Activated CD4-positive, alpha-beta memory T cell treated with anti-CD3 and anti-CD28 coated beads, Interleukin-2, amount 10 ng/mL, durations not matched to agents 7 days and 5 days (primary cell): Measurements from ENCODE around the gene ATP1A1. TPM values are rescaled to one million over a fixed set of nuclear protein-coding genes. Genes with fewer than 3 reads are reported as not detected.

Source experiments
- CTCF ChIA-PET: fragments of 350-600 bp; sonication (Branson Sonifier 250); formaldehyde crosslinking; loops from one replicate; lab custom pipeline; 2021; ENCODE audit warnings: antibody characterized with exemption, inconsistent platforms; lab: Charles Lee
- POLR2A ChIA-PET: fragments of 350-600 bp; sonication (Branson Sonifier 250); formaldehyde crosslinking; loops from one replicate; lab custom pipeline; 2021; ENCODE audit warnings: antibody characterized with exemption; lab: Charles Lee
- DNase-seq: peaks from one replicate; pipeline ENCODE4 v3.0.0-alpha.2; 2020
- H3K27ac Mint-ChIP-seq: one replicate; pipeline ENCODE4 v1.8.0; 2021; ENCODE audit warnings: mild to moderate bottlenecking, mixed read lengths
- H3K27me3 Mint-ChIP-seq: one replicate; pipeline ENCODE4 v1.8.0; 2021; ENCODE audit warnings: mixed read lengths
- H3K36me3 Mint-ChIP-seq: one replicate; pipeline ENCODE4 v1.8.0; 2021; ENCODE audit warnings: low read depth, mixed read lengths
- H3K4me1 Mint-ChIP-seq: one replicate; pipeline ENCODE4 v1.8.0; 2021; ENCODE audit warnings: mixed read lengths
- H3K4me3 Mint-ChIP-seq: one replicate; pipeline ENCODE4 v1.8.0; 2021; ENCODE audit warnings: mild to moderate bottlenecking, mixed read lengths
- H3K9me3 Mint-ChIP-seq: one replicate; pipeline ENCODE4 v1.8.0; 2021; ENCODE audit warnings: mixed read lengths
- total RNA-seq, 2 experiments: library from RNA; stranded (reverse); gene quantifications; one replicate each; pipeline ENCODE4 v1.2.3, GENCODE V29; 2021

Gene ATP1A1
- total RNA-seq, 2 experiments from 2014 or later = 238 to 241 TPM

DNA sequence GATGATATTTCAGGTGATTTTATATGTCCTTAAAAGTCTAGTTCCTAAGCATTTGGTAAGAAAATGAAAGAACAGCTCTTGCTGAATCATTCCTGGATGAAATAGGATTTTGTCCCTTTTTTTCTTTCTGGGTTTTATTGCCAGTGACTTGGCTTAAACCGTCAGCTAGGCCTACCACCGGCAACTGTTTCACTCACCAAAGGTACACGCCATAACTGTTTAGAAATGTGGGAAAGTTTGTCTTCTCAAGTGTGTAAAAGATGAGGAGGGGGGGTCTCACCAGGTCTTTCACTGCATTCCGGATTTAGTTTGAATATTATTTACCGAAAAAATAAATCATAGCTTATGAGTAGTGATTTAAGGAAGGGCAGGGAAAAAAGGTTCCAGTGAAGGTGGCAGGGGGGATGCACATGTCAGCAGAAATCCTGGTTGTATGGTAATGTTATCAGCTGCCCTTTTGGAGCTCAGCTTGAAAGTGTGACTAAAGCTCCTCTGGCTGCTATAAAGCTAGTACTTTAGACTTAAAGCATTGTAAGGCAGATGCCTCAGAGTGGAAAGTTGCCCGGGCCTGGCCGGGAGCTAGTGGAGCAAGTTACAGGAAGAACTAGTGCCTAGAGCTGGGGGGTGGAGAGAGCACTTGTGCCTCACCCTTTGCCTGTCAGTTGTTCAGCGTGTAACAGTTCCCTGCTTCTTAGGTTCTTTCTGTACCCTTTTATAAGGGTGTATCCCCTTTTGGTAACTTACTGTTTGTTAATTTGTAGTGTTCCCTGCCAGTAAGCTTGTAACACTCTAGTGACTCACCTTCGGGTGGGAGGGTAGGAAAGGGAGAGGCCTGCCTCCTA, 3.1 kb downstream of the ATP1A1 start:
- DNase-seq = peak; percentile 44
- Mint-ChIP-seq H3K36me3 (peaks cover 39% of the 10 kb centered on the region), H3K27ac (peak overlapping the region; percentile 83), H3K4me3 (peak overlapping the region; percentile 98), H3K27me3 (peaks cover 7% of the 10 kb centered on the region), H3K4me1 (peaks cover 67% of the 10 kb centered on the region), H3K9me3 (no peaks in the 10 kb centered on the region)
- CTCF ChIA-PET = interaction anchor here (1.1 to 4.1 kb wide), 11 partner anchors 8 to 123 kb away, joined by 3 to 20 read pairs (median 4); no protein-coding TSS in a partner anchor
- POLR2A ChIA-PET = interaction anchor here (0.8 to 3.7 kb wide), 18 partner anchors 10 to 387 kb away, joined by 3 to 39 read pairs (median 4); no protein-coding TSS in a partner anchor

DNA sequence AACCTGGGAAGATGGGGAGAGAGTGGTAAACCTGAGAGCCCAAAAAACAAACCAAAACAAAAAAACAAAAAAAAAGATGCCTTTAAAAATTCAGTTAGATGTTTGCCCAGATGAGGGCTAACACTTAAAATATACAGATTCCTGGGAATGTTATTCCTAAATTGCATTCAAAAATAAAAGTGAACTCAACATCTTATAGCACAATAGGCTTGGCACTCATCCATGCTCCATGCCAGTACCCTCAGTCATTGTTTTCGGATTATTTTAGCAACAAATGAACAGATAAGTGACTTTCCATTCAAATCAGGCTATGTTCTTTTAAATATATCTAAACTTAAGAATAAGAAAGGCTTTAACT, 3.7 kb downstream of the ATP1A1 start:
- peaks cover 4% of the 10 kb centered on the region for H3K27me3 Mint-ChIP-seq
- no peaks in the 10 kb centered on the region for H3K9me3 Mint-ChIP-seq
- ChIA-PET POLR2A (interaction anchor here (0.8 to 3.7 kb wide), 9 partner anchors 10 to 139 kb away, joined by 3 to 39 read pairs (median 4); no protein-coding TSS in a partner anchor), CTCF (interaction anchor here (1.1 to 4.1 kb wide), 7 partner anchors 9 to 122 kb away, joined by 4 to 20 read pairs (median 6); no protein-coding TSS in a partner anchor)
- H3K4me3 Mint-ChIP-seq = peak overlapping the region; percentile 98
- H3K27ac Mint-ChIP-seq = peak overlapping the region; percentile 83
- no peak for DNase-seq
- peaks cover 40% of the 10 kb centered on the region for H3K36me3 Mint-ChIP-seq
- H3K4me1 Mint-ChIP-seq = peaks cover 72% of the 10 kb centered on the region

DNA sequence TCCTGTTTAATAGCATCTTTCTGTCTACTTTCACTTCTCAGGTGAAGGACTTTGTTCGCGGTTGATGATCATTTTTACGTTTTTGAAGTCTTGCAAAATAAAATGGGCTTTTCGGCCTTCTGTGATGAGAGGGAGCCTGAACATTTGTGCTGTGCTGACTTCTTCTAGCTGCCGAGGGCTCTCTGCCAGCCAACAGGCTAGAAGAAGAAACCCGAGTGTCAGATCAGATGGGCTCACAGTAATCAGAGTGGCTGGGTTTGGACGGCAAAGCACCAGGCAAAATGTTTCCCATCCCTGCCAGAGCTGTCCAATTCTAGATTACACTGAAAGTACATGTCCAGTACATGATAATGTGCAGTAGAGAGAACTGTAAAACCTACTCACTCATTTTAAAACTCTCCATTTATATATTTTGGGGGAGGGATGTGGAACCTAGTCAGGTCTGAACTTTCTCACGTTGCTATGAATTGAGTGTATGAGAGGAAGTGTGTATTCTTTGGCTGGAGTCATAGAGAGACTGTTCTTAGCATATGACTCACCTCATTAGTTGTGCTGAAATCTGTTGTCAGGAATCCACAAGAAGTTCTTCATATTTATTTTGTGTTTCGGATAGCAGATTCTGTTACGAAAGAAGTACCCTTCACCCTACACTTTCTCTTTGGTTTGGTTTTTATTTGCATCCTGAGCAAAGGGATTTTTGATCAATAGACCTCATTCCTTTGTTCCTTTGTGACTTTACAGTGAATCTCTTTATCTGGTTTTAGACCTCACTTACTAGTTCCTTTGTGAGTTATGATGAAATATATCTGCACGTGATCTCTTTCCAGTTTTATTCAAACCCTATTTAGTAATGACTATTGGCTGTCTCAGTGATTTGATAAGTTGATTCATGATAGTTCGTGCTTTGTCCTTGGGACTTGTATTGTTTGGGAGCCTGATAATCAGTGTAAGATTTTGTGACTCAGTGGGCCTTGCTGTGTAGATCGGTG, 4.8 kb downstream of the ATP1A1 start:
- POLR2A ChIA-PET = interaction anchor here (1.2 to 3.7 kb wide), 7 partner anchors 10 to 138 kb away, joined by 3 to 39 read pairs (median 4); no protein-coding TSS in a partner anchor
- peaks cover 75% of the 10 kb centered on the region for H3K4me1 Mint-ChIP-seq
- peak overlapping the region; percentile 83 for H3K27ac Mint-ChIP-seq
- H3K4me3 Mint-ChIP-seq = peak overlapping the region; percentile 77
- H3K27me3 Mint-ChIP-seq = no peaks in the 10 kb centered on the region
- H3K9me3 Mint-ChIP-seq = no peaks in the 10 kb centered on the region
- CTCF ChIA-PET = interaction anchor here (3.8 to 4.1 kb wide), 2 partner anchors 13 to 40 kb away, joined by 17 to 20 read pairs; no protein-coding TSS in a partner anchor
- peak; percentile 49 for DNase-seq
- H3K36me3 Mint-ChIP-seq = peaks cover 43% of the 10 kb centered on the region

- ChIA-PET POLR2A (no interaction called here), CTCF (no interaction called here)
- Mint-ChIP-seq H3K4me3 (no peak overlapping the region), H3K9me3 (no peaks in the 10 kb centered on the region), H3K4me1 (peaks cover 78% of the 10 kb centered on the region), H3K36me3 (peaks cover 48% of the 10 kb centered on the region), H3K27me3 (no peaks in the 10 kb centered on the region), H3K27ac (no peak overlapping the region)
- DNase-seq = no peak
Measured at GRCh38 chr1:116379057-116379630, 6.1 kb downstream of the ATP1A1 start.

DNA sequence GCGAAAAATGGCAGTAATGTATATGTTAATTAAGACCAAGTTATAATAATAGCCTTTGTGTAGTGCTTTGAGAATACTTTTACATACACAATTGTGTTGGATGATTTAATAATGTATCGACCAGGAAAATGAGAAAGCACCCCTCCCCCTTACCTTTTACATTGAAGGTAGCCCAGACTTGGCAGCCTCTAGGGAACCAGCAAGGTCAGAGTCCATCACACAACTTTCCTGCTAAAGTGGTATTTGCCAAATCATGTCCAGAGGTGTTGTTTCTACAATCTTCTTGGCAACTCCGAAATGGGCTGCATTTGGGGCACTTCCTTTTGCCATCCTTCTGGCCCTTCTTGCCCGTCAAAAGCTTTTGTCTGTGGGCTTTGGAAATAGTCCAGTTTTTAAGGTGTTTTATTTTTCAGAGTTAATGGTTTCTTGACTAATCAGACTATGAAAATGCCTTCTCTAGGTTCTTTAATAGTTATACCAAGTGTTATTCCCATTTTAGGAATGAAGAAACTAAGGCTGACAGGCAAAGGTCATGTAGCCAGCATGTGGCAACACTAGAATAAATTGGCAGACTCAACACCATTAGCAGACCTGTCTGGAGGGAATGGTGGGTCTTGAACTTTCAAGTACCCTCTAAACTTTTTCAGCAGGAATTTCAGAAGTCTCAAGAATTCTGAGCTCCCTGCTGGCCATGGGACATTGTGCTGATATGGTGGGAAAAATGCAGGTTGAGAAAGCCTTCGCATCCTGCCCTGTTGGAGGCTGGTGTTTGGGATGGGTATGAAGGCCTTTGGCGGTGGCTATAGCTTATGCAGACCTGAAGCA, 6.8 kb downstream of the ATP1A1 start:
- H3K36me3 Mint-ChIP-seq = peaks cover 47% of the 10 kb centered on the region
- ChIA-PET CTCF (interaction anchor here (1.7 kb wide), 1 partner anchor 10 kb away, joined by 3 read pairs; no protein-coding TSS in a partner anchor), POLR2A (no interaction called here)
- peaks cover 70% of the 10 kb centered on the region for H3K4me1 Mint-ChIP-seq
- no peak for DNase-seq
- no peaks in the 10 kb centered on the region for H3K27me3 Mint-ChIP-seq
- H3K27ac Mint-ChIP-seq = no peak overlapping the region
- H3K9me3 Mint-ChIP-seq = no peaks in the 10 kb centered on the region
- no peak overlapping the region for H3K4me3 Mint-ChIP-seq

- ChIA-PET CTCF (interaction anchor here (1.7 kb wide), 1 partner anchor 10 kb away, joined by 3 read pairs; no protein-coding TSS in a partner anchor), POLR2A (interaction anchor here (1.3 kb wide), 1 partner anchor 38 kb away, joined by 3 read pairs; no protein-coding TSS in a partner anchor)
- Mint-ChIP-seq H3K36me3 (peaks cover 50% of the 10 kb centered on the region), H3K4me1 (peaks cover 63% of the 10 kb centered on the region), H3K4me3 (no peak overlapping the region), H3K27ac (no peak overlapping the region), H3K27me3 (no peaks in the 10 kb centered on the region), H3K9me3 (no peaks in the 10 kb centered on the region)
- DNase-seq = no peak
Measured at GRCh38 chr1:116380499-116381242, 7.6 kb downstream of the ATP1A1 start.

GRCh38 chr1:116382321-116382720, 9.3 kb downstream of the ATP1A1 start:
- ChIA-PET POLR2A (interaction anchor here (1.2 to 2.0 kb wide), 3 partner anchors 9 to 38 kb away, joined by 4 to 6 read pairs (median 4); partner anchors contain the start of gene ATP1A1), CTCF (interaction anchor here (1.2 to 1.5 kb wide), 4 partner anchors 14 to 103 kb away, joined by 3 to 4 read pairs (median 4); no protein-coding TSS in a partner anchor)

DNA sequence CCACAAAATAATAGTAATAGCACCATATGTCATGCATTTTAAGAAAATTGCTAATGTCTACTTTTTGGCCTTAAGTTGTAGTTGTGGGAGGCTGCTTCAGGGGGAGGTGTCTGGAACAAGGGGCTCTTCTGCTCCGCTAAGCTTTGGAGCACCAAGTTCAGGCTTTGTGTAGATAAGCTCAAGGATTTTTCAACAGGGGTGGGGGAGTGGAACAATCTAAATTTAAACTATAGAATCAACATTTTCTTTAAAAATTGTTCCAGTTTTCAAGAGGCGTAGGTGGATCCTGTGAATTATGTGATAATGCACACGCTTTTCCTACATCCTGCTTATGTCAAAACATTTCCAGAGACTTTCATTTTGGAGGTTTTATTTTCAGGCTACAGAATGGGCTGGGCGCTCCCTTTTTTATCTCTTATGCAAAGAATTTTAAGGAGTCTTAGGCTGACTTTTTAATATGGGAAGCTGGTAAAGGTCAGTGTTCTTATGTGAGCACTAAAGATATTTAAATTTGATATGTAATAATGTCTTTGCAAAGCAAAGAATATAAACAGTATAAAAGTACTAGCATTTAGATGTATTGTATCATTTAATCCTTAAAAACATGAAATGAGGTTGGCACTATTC, 9.9 kb downstream of the ATP1A1 start:
- no peaks in the 10 kb centered on the region for H3K9me3 Mint-ChIP-seq
- H3K4me3 Mint-ChIP-seq = no peak overlapping the region
- no peak for DNase-seq
- POLR2A ChIA-PET = interaction anchor here (1.2 to 2.0 kb wide), 2 partner anchors 9 to 34 kb away, joined by 4 to 6 read pairs; partner anchors contain the start of gene ATP1A1
- CTCF ChIA-PET = interaction anchor here (1.2 to 1.5 kb wide), 4 partner anchors 15 to 103 kb away, joined by 3 to 4 read pairs (median 4); no protein-coding TSS in a partner anchor
- H3K27ac Mint-ChIP-seq = no peak overlapping the region
- no peaks in the 10 kb centered on the region for H3K27me3 Mint-ChIP-seq
- H3K36me3 Mint-ChIP-seq = peaks cover 59% of the 10 kb centered on the region
- H3K4me1 Mint-ChIP-seq = peaks cover 54% of the 10 kb centered on the region

More at GRCh38 chr1:116382321-116382720, 9.3 kb downstream of the ATP1A1 start:
- Mint-ChIP-seq H3K36me3 (peaks cover 56% of the 10 kb centered on the region), H3K27me3 (no peaks in the 10 kb centered on the region), H3K27ac (no peak overlapping the region), H3K4me3 (no peak overlapping the region), H3K9me3 (no peaks in the 10 kb centered on the region), H3K4me1 (peaks cover 54% of the 10 kb centered on the region)
- DNase-seq = no peak

GRCh38 chr1:116386042-116386441, 13.0 kb downstream of the ATP1A1 start:
- Mint-ChIP-seq H3K27me3 (no peaks in the 10 kb centered on the region), H3K4me1 (peaks cover 59% of the 10 kb centered on the region), H3K27ac (no peak overlapping the region), H3K4me3 (no peak overlapping the region), H3K36me3 (peaks cover 70% of the 10 kb centered on the region), H3K9me3 (no peaks in the 10 kb centered on the region)
- no peak for DNase-seq
- CTCF ChIA-PET = interaction anchor here (0.9 to 1.8 kb wide), 2 partner anchors 10 to 100 kb away, joined by 4 to 6 read pairs; no protein-coding TSS in a partner anchor
- POLR2A ChIA-PET = interaction anchor here (4.0 kb wide), 1 partner anchor 10 kb away, joined by 32 read pairs; no protein-coding TSS in a partner anchor

DNA sequence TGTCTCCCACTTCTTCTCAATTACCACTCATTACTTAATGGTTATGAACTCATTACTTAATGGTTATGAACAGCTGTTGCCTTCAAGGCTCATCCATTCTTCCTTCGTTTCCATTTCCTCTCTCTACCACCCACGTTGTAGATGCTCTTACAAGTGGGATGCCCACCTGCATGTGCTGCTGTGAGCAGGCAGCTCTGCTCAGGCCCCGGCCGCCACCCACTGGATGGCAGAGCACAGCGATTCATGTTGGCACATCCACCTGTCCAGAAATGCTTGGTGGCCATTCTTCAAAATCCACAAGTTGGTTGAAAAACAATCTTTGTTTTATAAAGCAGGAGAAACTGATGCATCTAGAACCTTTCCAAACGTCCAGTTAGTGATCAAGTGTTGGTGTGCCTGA, 14.5 kb downstream of the ATP1A1 start:
- H3K27me3 Mint-ChIP-seq = no peaks in the 10 kb centered on the region
- no peak overlapping the region for H3K27ac Mint-ChIP-seq
- POLR2A ChIA-PET = interaction anchor here (2.2 to 5.6 kb wide), 3 partner anchors 11 to 30 kb away, joined by 9 to 35 read pairs (median 32); partner anchors contain the start of gene ATP1A1
- H3K9me3 Mint-ChIP-seq = no peaks in the 10 kb centered on the region
- H3K36me3 Mint-ChIP-seq = peaks cover 78% of the 10 kb centered on the region
- CTCF ChIA-PET = interaction anchor here (1.1 to 1.3 kb wide), 2 partner anchors 11 to 112 kb away, joined by 3 to 4 read pairs; no protein-coding TSS in a partner anchor
- H3K4me1 Mint-ChIP-seq = peaks cover 63% of the 10 kb centered on the region
- no peak overlapping the region for H3K4me3 Mint-ChIP-seq
- DNase-seq = no peak
